Left ventricle myocardium inferior (tissue), 1 donor: ENCODE measurements around the gene ESAM. TPM values are rescaled to one million over a fixed set of nuclear protein-coding genes. Genes with fewer than 3 reads are reported as not detected.
A peak's percentile ranks its signal among the peaks of the same experiment; 100 is the strongest.

Source experiments
- DNase-seq: peaks from one replicate; pipeline ENCODE4 v3.0.0-alpha.2; 2020
- H3K27ac ChIP-seq: fragments of 200-600 bp; replicated peaks from 2 replicates; pipeline ENCODE4 v1.8.0; 2021
- H3K27me3 ChIP-seq: fragments of 200-600 bp; 2 replicates; pipeline ENCODE4 v1.8.0; 2021; ENCODE audit warnings: low read depth
- H3K36me3 ChIP-seq: fragments of 200-600 bp; 2 replicates; pipeline ENCODE4 v1.8.0; 2021
- H3K4me1 ChIP-seq: fragments of 200-600 bp; 2 replicates; pipeline ENCODE4 v1.8.0; 2021
- H3K4me3 ChIP-seq: fragments of 200-600 bp; 2 replicates; pipeline ENCODE4 v1.8.0; 2021; ENCODE audit warnings: mild to moderate bottlenecking, moderate library complexity
- H3K9me3 ChIP-seq: fragments of 200-600 bp; replicated peaks from 2 replicates; pipeline ENCODE4 v1.8.0; 2021
- CTCF ChIP-seq: fragments of 200-600 bp; IDR thresholded peaks from 2 replicates; pipeline ENCODE4 v1.8.0; 2021; ENCODE audit warnings: antibody characterized with exemption, mild to moderate bottlenecking, borderline replicate concordance
- intact Hi-C: fragments of 100-400 bp; cut with micrococcal nuclease; formaldehyde crosslinking; loops from one replicate; pipeline ENCODE4 v1.11.0; 2022
- total RNA-seq: library from RNA; stranded (reverse); fragmentation: NEBNext Ultra II Directional; extraction: Animal tissue kit (Norgen Biotek cat#: 25700); gene quantifications from one replicate; pipeline ENCODE4 v1.2.1, GENCODE V29; 2021
- donor health status: DM: no; HTN: yes; CAD: no; lungs with severe emphysema.

The ESAM gene
- total RNA-seq, 1 donor from 2014 or later, result 40.0 TPM

DNA sequence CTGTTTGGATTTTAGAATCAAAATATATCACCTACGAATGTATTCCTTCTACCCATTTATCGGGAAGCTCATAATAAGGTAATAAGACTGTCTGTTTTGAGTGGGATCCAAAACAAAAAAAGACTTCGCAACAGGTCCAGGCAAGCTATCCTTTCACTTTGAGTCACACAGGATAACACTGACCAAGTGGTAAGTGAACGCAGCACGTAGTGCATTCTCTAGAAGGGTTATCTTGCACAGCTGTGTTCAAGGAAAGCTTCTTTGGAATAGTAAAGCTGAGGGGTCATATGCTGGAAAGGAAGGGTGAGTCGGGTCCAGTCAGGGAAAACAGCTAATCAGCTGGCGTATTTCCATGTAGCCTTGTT lies 44.7 kb downstream of the ESAM start:
- no peaks in the 10 kb centered on the region for H3K9me3 ChIP-seq
- DNase-seq, result no peak
- TF ChIP-seq CTCF, result no peak
- peaks cover 86% of the 10 kb centered on the region for H3K27me3 ChIP-seq
- H3K27ac ChIP-seq, result peak overlapping the region; percentile 78
- H3K4me1 ChIP-seq, result peaks cover 19% of the 10 kb centered on the region
- no peaks in the 10 kb centered on the region for H3K36me3 ChIP-seq
- intact Hi-C loops, result no loop called here
- peak overlapping the region; percentile 68 for H3K4me3 ChIP-seq

GRCh38 chr11:124716591-124716990 lies 45.5 kb downstream of the ESAM start:
- intact Hi-C loops, result no loop called here
- Histone ChIP-seq H3K27me3 (peaks cover 78% of the 10 kb centered on the region), H3K27ac (peak overlapping the region; percentile 78), H3K9me3 (no peaks in the 10 kb centered on the region), H3K4me3 (no peak overlapping the region), H3K4me1 (peaks cover 19% of the 10 kb centered on the region), H3K36me3 (no peaks in the 10 kb centered on the region)
- DNase-seq, result no peak
- no peak for TF ChIP-seq CTCF

GRCh38 chr11:124712392-124712791 lies 49.7 kb downstream of the ESAM start:
- H3K4me3 ChIP-seq, result no peak overlapping the region
- DNase-seq, result no peak
- intact Hi-C loops, result no loop called here
- no peaks in the 10 kb centered on the region for H3K36me3 ChIP-seq
- H3K27ac ChIP-seq, result no peak overlapping the region
- TF ChIP-seq CTCF, result no peak
- H3K27me3 ChIP-seq, result peaks cover 37% of the 10 kb centered on the region
- peaks cover 17% of the 10 kb centered on the region for H3K9me3 ChIP-seq
- H3K4me1 ChIP-seq, result peaks cover 4% of the 10 kb centered on the region

DNA sequence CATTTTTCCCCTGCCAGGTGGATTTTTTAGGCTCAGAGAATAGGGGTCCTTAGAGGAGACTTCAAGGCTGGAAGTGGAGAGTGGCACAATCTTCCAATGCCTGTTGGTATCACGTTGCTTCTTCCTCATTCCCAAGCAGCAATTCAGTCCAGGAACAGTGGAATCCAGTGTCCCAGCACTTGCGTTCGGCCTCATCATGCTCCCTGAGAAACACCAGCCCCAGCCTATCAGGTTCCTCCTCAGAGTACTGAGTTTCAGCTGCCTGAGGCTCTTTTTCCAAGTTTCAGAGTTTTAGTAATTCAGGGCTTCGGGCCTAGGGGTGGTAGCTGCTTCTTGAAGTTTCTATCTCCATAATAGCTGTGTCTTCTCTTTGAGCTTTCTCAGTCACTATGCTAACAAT lies 54.3 kb downstream of the ESAM start:
- no peaks in the 10 kb centered on the region for H3K36me3 ChIP-seq
- H3K4me1 ChIP-seq, result no peaks in the 10 kb centered on the region
- TF ChIP-seq CTCF, result no peak
- intact Hi-C loops, result no loop called here
- no peak for DNase-seq
- H3K27ac ChIP-seq, result no peak overlapping the region
- peaks cover 22% of the 10 kb centered on the region for H3K27me3 ChIP-seq
- peaks cover 17% of the 10 kb centered on the region for H3K9me3 ChIP-seq
- H3K4me3 ChIP-seq, result no peak overlapping the region

Other genes starting within 250 kb of the ESAM start
- gene OR8B12, start 218.6 kb downstream of the ESAM start, total RNA-seq, result not detected
- not detected for gene OR8A1, start 192.3 kb downstream of the ESAM start, total RNA-seq
- not detected for gene PANX3, start 150.9 kb downstream of the ESAM start, total RNA-seq
- 23.3 TPM for gene TBRG1, start 139.4 kb downstream of the ESAM start, total RNA-seq
- 68.8 TPM for gene SIAE, start 88.6 kb downstream of the ESAM start, total RNA-seq
- gene SPA17, start 88.4 kb downstream of the ESAM start, total RNA-seq, result 3.0 TPM
- 5.0 TPM for gene NRGN, start 22.3 kb downstream of the ESAM start, total RNA-seq
- 1.2 TPM for gene VSIG2, start 10.0 kb downstream of the ESAM start, total RNA-seq
- gene MSANTD2, start 38.1 kb upstream of the ESAM start, total RNA-seq, result 2.7 TPM
- gene ROBO3, start 103.1 kb upstream of the ESAM start, total RNA-seq, result 3.9 TPM
- gene ROBO4, start 135.6 kb upstream of the ESAM start, total RNA-seq, result 20.7 TPM
- gene HEPN1, start 157.0 kb upstream of the ESAM start, total RNA-seq, result not detected
- gene HEPACAM, start 173.8 kb upstream of the ESAM start, total RNA-seq, result not detected
- 0.25 TPM for gene CCDC15, start 191.9 kb upstream of the ESAM start, total RNA-seq